Esophagus mucosa (tissue), 1 donor: ENCODE results near the gene POLR2B. TPM values are rescaled to one million over a fixed set of nuclear protein-coding genes. Genes with fewer than 3 reads are reported as not detected.
A peak's percentile ranks its signal among the peaks of the same experiment; 100 is the strongest.
"Not testable (repeated sequence)": the region's sequence is repeated elsewhere in the genome, so short reads cannot be mapped to it uniquely, and the experiment has no call there.

ENCODE experiments used
- ATAC-seq: fragments of 200-7000 bp; cut with Tn5 transposase; one replicate; pipeline ENCODE4 v1.9.1; 2020
- total RNA-seq: library from RNA; stranded (reverse); gene quantifications from one replicate; pipeline ENCODE4 v1.2.4, GENCODE V29; 2023
- donor health status: DM: yes; HTN: yes; CAD: no.

POLR2B gene
- total RNA-seq, 1 donor from 2014 or later = 38.9 TPM

DNA sequence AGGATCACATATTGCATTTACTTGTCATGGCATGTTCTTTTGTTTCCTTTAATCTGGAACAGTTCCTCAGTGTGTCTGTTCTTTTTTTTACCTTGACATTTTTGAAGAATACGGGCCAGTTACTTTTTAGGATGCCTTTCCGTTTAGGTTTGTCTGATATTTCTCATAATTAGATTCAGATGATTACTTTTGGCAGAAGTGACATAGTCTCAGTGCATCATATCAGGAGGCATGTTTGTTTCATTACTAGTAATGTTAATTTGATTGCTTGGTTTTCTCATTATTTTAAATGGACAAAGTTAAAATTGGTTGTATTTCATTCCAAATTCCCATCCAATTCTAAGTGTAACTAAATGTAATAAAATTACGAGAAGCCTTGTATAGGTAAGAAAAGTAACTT, 8.3 kb downstream of the POLR2B start:
- no peak for ATAC-seq

DNA sequence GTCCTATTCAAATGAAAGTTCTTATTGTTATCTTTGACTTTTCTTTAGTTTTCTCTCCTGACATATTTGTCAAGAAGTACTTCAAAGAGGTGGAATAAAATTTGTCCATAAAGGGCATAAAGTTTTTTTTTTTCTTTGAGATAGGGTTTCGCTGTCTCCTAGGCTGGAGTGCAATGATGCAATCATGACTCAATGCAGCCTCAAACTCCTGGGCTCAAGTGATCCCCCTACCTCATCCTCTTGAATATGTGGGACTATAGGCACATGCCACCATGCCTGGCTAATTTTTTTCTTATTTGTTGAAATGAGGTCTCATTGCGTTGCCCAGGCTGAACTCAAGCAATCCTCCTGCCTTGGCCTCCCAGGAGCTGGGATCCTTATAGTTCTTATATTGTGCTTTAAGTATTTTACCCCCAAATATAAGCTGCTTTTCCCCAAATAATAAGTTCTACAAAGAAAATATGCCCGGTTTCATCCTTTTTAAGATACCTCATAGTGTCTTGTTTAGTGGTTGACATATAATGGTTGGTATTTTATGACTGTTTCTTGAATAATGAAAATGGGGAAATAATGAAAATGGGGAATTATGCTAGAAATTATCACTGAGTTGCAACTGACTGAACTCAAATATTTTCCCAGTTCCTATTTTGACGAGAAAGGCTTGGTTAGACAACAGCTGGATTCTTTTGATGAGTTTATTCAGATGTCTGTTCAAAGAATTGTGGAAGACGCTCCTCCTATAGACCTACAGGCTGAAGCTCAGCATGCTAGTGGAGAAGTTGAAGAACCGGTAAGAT, 11.6 kb downstream of the POLR2B start:
- no peak for ATAC-seq

DNA sequence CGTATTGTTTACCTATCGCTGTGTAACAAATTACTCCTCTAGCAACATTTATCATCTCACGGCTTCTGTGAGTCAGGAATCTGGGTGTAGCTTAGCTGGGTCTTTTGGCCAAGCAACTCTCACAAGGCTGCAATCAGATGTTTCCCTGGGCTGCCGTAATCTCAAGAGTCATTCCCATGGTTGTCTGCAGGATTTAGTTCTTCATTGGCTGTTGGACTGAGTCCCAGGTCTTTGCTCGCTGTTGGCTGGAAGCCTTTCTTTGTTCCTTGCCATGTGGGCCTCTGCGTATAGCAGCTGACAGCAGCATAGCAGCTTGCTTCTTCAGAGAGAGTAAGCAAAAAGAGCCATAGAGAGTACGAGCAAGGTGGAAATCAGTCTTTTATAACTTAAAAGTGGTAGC, 16.8 kb downstream of the POLR2B start:
- peak; percentile 83 for ATAC-seq

DNA sequence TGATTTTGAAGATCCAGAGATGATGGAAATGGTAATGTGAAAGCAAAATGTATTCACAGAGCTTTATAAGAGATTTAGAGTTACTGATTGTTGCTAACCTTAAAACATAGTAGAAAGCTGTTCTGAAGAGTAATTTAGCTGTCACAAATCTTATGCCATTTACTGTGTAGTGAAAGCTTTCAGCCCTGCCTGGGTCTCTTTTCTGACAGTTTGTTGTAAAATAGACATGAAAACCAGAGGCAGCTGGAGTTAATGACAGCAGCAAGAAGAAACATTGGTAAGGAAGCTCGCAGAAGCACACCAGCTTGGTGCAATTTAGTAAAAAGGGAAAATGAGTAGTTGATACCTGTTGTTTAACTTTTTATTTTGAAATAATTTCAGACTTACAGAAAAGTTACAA, 21.1 kb downstream of the POLR2B start:
- ATAC-seq = no peak

DNA sequence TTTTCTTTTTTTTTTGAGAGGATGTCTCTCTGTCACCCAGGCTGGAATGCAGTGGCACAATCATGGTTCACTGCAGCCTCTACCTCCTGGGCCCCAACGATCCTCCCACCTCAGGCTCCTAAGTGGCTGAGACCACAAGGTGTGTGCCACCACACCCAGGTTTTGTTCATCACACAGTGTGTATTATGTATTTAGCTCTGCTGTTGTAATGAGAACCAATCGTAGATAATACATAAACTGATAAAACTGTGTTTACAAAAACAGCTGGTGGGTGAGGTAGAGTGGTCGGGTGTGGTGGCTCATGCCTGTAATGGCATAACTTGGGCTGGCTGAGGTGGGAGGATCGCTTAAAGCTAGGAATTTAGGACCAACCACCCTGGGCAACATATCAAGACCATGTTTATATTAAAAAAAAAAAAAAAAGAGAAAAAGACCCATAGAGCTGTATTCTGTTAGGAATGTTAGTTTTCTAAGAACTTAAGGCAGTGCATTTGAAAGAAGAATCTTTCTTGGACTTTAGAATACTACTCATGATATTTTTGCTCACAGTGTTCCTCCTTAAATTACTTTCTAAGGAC, 34.9 kb downstream of the POLR2B start:
- ATAC-seq = no peak

DNA sequence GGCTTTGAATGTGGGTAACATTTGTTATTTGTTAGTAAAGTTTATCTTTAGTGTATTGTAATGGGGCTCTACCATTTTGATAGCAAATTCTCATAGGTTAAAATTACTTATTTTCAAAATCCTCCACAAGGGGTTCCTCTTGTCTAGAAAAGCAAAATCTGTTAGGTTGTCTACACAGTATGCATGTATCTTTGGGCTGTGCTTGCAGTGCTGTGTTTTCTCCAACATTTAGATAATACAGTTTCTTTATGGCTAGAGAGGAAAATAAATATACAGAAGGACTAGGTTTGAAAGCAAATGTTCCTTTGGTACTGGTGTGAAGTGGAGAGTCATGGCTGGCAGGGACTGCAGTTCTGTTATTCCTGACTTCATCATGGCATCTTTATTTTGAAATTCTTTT, 40.3 kb downstream of the POLR2B start:
- ATAC-seq = no peak

DNA sequence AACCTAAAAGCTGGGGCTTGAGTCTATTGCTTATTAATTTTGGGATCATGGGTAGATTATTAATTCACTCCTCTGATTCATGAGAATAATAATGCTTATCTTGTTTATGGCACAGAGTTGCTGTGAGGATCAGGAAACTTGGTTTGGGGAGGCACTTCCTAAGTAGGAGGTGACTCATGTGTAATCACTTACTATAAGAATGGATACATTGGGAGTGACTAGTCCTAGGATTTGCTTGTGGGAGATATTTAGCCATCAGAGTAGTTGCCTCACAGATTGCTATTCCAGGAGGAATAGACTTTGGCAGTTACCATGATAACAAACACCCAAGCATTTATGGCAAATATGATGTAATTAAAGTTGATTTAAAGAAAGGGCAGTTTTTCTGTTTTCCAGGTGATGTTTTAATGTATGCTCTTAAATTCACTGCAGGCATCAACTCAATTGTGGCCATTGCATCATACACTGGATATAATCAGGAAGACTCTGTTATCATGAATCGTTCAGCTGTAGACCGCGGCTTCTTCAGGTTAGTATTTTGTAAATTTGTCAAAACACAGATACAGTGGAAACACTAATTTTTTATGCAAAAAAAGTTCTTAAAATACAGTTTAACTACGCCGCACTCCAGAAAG, 41.9 kb downstream of the POLR2B start:
- peak; percentile 64 for ATAC-seq

DNA sequence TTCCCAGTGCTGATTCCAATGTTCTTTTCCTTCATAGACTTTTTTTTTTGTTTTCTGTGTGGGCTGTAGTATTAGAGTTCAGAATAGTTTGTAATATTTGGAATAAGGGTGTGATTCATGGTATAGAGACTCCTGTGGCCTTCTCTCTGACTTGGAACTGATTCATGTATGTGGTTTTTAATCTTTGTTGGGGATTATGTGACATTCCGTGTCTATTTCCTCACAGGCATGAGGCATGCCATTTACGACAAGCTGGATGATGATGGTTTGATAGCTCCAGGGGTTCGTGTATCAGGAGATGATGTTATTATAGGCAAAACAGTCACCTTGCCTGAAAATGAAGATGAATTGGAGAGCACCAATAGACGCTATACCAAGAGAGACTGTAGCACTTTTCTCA, 44.4 kb downstream of the POLR2B start:
- ATAC-seq = peak; percentile 55

DNA sequence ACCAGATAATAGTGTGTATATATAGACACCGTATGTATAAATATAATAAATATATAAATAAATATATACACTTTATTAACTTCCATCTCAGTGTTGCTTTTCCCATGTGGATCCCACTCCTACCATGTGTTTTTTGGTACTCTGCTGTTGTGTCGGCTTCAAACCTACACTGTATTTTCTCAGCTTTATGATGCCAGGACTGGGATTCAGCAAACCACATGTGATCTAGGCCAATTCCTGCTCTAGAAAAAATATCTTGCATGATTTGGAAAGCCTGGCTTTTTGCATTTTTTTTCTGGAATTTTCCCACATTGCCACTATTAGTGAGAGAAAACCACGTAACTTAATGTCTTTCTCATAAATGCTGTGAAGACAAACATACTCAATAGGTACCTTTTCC, 55.8 kb downstream of the POLR2B start:
- ATAC-seq = no peak

DNA sequence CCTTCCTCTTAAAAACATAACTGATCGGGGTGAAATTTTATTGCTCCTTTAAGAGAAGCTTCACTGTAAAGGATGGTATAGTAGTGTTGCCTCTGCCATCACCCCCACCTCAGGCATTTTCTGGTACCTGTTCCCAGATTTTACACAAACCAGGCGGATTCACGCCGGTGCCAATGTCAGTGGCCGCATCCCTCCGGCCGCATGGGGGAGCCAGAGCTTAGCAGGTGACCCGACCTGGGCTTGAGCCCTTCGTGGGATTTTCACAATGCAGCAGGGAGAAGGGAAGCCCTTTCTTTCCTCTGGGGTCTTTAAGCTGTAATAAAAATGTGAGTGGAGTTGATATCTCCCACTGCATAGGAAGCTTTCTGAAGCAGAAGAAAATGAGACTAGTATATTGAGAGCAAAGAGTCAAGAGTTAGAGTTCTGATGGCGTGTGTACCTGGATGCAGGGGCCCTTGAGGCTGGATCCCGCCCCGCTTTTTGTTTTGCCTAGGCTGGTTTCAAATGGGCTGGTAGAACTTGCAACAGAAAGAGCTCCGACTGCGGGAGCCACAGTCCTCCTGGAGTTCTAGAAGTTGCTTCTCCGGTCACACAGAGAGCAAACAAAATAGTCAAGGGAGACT, 59.4 kb downstream of the POLR2B start:
- peak; percentile 69 for ATAC-seq

DNA sequence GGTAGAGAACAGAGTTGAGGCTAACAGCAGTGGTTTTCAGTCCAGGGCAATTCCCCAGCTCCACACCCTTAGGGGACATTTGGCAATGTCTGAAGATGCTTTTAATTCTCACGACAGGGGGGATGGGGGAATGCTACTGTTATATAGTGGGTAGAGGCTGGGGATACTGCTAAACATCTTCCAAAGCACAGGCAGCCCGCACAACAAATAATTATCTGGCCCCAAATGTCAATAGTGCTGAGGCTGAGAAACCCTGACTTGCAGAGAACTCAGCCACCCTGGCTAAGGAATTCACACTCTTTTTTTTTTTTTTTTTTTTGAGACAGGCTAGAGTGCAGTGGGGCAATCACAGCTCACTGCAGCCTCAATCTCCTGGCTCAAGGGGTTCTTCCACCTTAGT, 60.6 kb downstream of the POLR2B start:
- ATAC-seq = no peak

DNA sequence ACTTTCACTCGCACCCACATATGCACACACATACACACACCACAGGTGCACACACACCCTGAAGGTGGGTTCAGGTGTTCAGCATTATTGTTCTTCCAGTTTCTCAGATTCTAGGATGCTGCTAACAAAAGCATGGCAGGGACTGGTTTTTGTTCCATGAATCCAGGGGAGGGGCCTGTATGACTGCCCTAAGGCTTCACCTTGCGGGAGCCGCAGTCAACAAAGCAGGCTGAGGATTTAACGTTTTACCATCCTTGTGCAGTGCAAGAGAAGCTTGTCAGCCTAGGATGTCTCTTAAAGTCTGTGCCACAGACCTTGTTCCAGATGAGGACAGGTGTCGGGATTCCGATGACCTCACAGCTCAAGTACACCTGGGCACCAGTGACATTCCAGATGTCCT, 61.8 kb downstream of the POLR2B start:
- ATAC-seq = no peak

DNA sequence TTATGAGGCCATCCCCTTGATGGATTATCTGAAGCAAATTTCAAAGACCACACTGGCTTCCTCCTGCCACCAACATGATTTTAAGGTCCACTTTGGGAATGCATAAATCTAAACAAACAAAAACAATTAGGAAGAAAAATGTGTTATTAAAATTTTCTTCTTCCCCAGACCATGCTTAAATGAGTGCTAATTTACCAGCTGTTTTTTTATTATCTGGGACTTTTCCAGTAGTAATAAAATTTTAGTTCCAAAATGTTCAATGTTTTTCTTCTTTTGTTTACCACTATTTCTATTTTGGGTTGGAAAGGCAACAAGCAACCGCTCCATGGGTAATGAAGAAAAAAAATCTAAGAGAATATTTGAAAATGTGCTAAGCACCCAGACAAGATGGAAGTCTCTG, 62.3 kb downstream of the POLR2B start:
- ATAC-seq = no peak

DNA sequence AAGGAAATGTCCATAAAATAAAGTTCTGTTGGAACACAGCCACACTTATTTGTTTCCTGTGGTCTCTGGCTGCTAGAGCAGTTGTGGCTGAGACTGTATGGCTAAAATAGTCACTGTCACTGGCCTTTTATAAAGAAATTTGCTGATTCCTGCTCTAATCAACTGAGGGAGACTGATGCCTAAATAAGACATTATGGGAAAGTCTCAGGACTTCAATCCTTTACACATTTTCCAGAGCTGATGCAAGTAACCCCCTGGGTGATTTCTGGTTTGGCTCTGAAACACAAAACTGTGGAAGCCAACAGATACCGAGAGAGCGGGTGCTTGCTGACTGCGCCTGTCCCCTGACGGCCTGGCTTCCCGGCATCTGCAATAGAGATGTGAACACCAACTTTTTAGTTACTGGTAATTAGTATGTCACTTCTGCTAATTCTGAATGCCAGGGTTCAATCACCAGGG, 64.0 kb downstream of the POLR2B start:
- no peak for ATAC-seq

DNA sequence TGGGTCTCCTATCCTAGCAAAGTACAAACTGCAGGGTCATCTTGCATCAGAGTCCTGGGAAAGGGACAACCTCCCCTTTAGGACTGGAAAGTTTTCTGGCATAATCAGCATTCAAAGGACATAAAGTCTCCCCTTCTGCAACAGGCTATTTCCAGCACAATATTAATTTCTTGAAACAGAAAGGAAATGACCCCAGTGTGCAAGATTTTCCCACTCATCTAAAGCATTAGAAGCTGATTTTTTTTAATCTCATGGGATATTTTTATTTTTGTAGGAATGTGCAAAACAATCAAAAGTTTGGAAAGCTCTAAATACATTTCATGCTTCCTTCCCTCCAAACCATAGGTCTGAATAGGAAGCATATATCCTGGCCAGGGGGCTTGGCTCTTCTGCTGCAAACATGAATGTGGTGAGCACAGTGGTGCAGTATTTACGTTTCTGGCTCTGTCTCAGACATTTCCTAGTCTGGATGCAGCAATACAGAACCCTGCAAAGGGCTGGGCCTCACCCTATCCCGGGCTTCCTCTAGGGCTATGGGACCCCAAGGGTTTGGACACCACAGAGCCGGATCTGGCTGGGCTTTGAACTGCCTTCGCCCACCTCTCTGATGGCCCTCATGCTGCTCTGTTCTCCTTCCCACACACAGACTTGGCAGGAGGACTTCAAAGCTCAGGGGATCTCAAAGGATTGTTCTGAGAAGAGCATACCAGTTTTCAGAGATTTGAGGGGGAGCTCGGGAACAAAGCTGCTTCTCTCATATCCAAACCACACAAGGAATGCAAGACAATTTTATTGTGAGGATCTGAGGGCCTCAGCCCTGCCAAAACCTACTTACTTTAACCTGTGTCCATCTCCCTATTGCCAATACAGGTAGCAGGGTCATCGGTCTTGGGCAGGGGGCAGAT, 64.9 kb downstream of the POLR2B start:
- peak; percentile 43 for ATAC-seq

DNA sequence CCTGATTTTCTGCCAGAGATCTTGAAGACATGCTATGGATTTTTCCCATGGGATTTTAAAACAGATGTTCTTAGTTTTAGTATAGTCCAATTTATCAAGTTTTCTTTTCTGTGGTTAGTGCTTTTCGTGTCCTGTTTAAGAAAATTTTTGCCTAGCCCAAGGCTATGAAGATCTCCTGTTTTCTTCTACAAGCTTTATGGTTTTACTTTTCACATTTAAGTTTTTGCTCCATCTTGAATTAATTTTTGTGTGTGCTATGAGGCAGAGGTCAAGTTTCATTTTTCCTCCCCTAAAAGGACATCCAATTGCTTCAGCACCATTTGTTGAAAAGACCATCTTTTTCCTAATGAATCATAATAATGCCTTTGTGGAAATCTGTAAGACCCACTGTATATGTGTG, 65.6 kb downstream of the POLR2B start:
- ATAC-seq = no peak

DNA sequence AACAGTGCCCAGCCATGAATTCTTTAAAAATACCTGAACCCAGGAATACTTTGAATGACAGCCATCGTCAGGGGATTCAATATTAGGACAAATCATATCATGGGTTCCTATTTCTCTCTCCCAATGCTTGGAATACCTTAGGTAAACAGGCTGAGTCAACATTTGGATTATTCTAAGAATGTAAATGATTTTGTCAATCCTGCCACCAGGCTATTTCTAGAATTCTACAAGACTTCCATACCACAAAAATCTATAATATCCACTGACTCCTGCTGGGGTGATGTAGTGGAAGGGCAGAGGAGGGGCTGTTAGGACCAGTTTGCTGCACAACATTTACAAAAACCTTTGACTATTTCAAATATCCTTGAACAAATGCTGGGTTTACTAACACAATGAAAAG, 66.3 kb downstream of the POLR2B start:
- no peak for ATAC-seq

DNA sequence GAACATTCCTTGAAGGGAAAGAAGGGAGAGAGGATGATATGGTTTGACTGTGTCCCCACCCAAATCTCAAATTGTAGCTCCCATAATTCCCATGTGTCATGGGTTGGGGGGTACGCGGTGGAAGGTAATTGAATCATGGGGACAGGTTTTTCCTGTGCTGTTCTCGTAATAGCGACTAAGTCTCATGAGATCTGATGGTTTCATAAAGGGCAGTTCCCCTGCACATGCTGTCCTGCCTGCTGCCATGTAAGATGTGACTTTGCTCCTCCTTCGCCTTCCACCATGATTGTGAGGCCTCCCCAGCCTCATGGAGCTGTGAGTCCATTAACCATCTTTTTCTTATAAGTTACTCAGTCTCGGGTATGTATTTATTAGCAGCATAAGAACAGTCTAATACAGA, 68.3 kb downstream of the POLR2B start:
- ATAC-seq = not testable (repeated sequence)

DNA sequence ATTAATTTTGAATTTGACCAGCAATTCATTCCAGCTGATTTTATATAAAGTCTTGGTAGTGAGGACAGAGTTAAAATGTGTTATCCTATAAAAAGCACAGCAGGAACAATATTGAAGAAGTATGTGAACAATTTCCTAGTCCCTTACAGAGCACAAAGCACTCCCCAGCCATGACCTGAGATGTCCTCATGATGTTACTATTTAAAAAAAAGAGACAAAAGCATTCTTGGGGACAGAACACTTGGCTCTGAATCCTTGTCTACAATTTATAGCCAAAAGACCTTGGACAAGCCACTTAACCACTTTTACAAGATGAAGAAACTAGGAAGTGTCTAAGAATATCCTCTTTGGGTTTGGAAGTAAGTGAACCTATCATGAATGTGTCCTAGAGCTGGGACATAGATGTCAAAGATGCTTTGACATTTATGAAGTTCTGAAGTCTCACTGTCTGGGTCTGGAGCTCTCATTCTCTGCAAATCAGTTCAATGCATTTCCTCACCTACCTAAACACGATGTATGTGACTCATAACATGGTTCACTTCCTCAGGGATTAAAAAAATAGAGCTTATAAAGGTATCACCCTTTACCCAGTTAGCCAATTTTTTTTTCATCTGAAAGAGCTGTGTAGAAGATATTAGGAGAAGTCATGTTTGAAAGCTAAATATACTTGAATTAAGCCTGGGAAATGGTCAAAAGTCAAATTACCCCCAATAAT, 70.1 kb downstream of the POLR2B start:
- peak; percentile 55 for ATAC-seq

DNA sequence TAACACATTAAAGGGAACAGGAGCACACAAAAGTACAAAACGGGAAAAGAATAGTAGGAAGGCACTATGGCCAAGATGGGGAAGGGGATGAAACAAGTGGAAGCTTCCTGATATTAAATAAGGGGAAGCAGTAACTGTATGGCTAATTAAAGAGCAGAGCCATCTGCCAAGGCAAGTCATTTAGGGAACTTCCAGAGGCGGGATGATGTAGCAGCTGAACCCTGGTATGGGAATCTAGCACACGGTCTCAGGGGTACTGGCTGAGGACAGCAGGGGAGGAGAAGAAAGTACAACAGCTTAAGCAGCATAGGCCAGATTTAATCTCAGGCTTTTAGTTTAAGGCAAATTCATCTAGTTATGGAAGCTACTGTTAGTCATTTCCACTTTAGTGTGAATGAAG, 72.4 kb downstream of the POLR2B start:
- no peak for ATAC-seq

DNA sequence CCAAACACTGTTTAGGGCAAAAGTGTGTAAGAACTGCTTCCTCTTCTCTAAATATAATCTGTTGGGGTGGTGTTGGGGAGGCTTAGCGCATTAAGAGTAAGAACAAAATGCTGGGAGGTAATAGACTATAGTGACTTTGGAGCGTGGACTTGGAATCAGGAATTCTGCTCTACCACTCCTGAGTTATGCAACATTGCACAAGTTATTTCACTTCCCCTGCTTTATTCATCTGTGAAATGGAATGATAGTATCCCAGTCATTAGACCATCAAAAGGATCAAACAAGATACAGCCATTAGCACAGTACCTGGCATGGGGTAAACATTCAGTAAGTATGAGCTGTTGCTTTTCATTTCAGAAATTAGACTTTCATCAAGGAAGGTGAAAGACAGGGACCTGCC, 72.8 kb downstream of the POLR2B start:
- ATAC-seq = no peak

DNA sequence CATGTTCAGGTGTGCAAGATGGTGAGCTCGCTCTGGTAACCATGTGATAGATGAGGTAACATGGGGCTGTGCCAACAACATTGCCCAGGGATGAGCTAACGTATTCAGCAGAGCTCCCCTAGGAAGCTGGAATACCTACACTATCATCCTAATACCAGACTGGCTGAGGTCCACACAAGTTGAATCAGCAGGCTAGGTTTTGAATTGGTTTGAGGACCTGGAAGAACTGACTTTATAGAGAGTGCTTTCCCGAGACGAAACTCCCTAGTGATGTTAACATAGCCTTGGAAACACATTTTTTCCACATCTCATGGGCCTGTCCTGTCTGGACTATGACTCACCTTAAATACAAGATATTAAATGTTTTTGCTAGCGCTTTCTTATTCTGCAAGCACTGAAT, 74.8 kb downstream of the POLR2B start:
- peak; percentile 42 for ATAC-seq
